ENCODE data around the gene METRNL.

METRNL gene

DNA sequence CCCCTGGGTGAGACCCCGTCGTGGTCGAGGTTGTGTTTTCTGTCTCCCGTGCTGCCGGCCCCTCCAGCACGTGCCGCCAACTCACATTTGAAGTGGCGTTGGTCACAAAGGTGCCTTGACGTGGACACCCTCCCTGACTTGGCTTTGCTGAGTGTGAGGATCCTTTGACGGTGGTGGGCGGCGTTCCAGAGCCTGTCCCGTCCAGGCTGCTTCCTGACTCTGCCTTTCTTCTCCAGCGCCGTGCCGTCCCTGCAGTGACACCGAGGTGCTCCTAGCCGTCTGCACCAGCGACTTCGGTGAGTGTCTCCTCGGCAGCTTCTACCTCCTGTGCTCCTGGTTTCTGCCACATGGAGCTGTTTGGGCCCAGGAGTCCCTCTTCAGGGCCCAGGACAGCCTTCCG, 13.5 kb downstream of the METRNL start:
- Mint-ChIP-seq H3K9me3 (no peaks in the 10 kb centered on the region), H3K27me3 (peaks cover 0 to 1% of the 10 kb centered on the region in 2 donors), H3K4me3 (no peak overlapping the region), H3K36me3 (peaks cover 38 to 49% of the 10 kb centered on the region in 2 donors), H3K4me1 (peaks cover 6 to 13% of the 10 kb centered on the region in 2 donors), H3K27ac (no peak overlapping the region)
- no peak for ATAC-seq (replicated peaks)
- no peak for DNase-seq

DNA sequence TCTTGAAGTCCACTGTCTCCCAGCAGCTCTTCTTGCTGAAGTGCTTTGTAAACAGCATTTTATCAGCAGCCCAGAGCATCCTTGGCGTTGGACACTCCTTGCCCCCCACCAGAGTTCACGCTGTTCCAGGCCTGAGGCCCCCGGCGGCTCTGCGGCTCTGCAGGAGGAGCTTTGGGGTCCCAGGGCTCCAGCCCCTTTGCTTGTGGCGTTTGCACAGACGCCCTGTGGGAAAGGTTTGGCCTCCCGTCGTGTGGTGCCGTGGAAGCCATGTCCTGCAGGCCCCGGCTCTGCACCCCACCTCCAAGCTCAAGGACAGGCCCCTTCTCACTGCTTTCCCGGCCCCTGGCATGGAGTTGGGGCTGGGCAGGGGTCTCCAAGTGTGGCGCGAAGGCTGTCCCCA, 14.1 kb downstream of the METRNL start:
- Mint-ChIP-seq H3K4me1 (peaks cover 9 to 19% of the 10 kb centered on the region in 2 donors), H3K27me3 (peaks cover 0 to 7% of the 10 kb centered on the region in 2 donors), H3K27ac (no peak overlapping the region), H3K4me3 (no peak overlapping the region), H3K36me3 (peaks cover 38 to 49% of the 10 kb centered on the region in 2 donors), H3K9me3 (no peaks in the 10 kb centered on the region)
- DNase-seq (no peak), ATAC-seq (replicated peaks) (no peak)

DNA sequence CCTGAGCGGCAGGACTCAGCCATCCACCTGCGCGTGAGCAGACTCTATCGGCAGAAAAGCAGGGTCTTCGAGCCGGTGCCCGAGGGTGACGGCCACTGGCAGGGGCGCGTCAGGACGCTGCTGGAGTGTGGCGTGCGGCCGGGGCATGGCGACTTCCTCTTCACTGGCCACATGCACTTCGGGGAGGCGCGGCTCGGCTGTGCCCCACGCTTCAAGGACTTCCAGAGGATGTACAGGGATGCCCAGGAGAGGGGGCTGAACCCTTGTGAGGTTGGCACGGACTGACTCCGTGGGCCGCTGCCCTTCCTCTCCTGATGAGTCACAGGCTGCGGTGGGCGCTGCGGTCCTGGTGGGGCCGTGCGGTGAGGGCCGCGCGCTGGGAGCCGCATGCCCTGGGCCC, 14.9 kb downstream of the METRNL start:
- Mint-ChIP-seq H3K4me3 (no peak overlapping the region), H3K27me3 (peaks cover 0 to 10% of the 10 kb centered on the region in 2 donors), H3K27ac (no peak overlapping the region), H3K4me1 (peaks cover 10 to 26% of the 10 kb centered on the region in 2 donors), H3K9me3 (no peaks in the 10 kb centered on the region), H3K36me3 (peaks cover 38 to 46% of the 10 kb centered on the region in 2 donors)
- no peak for ATAC-seq (replicated peaks)
- no peak for DNase-seq

DNA sequence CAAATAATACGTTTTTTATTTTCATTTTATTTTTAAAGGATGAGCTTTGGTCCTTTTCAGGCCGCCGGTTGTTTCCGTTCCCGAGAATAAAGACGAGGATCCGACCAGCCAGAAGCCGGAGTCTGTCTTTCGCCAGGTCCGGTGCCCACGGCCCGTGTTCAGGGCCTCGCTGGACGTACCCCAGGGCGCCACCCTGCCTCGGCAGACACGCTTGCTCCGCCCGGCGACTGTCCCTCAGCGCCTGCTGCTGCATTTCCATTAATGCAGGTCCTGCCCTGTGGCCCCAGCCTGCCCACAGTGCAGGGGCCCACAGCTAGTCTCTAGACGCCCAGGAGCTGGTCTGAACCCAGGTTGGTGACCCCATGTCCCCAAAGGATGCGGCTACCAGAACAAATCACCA, 15.6 kb downstream of the METRNL start:
- H3K9me3 Mint-ChIP-seq = no peaks in the 10 kb centered on the region
- peaks cover 15 to 33% of the 10 kb centered on the region in 2 donors for H3K4me1 Mint-ChIP-seq
- peaks cover 0 to 17% of the 10 kb centered on the region in 2 donors for H3K27me3 Mint-ChIP-seq
- peaks cover 34 to 41% of the 10 kb centered on the region in 2 donors for H3K36me3 Mint-ChIP-seq
- no peak overlapping the region for H3K4me3 Mint-ChIP-seq
- no peak for ATAC-seq (replicated peaks)
- no peak overlapping the region for H3K27ac Mint-ChIP-seq
- no peak for DNase-seq

DNA sequence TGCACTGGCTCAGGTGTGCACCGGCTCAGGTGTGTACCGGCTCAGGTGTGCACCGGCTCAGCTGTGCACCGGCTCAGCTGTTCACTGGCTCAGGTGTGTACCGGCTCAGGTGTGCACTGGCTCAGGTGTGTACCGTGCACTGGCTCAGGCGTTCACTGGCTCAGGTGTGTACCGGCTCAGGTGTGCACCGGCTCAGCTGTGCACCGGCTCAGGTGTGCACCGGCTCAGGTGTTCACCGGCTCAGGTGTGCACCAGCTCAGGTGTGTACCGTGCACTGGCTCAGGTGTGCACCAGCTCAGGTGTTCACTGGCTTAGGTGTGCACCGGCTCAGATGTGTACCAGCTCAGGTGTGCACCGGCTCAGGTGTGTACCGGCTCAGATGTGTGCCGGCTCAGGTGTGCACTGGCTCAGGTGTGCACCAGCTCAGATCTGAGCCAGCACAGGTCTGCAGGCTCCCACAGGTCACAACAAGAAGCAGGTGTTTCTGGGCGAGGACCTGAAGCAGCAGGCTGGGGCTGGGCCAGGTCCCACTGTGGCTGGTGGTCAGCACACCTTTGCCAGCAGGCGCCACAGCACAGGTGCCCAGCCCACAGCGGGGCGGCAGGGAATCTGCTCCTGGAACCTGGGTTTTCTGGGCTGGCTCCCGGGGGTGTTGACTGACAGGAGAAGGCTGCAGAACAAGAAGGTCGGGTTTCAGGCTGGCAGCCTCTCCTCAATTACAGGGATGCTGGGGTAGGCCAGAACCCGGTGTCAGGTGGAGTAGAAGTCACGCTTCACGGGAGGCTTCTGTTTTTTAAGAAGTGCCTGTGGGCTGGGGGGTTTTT, 17.2 kb downstream of the METRNL start:
- H3K36me3 Mint-ChIP-seq = peaks cover 31 to 33% of the 10 kb centered on the region in 2 donors
- no peak overlapping the region for H3K4me3 Mint-ChIP-seq
- H3K4me1 Mint-ChIP-seq = peaks cover 20 to 40% of the 10 kb centered on the region in 2 donors
- no peaks in the 10 kb centered on the region for H3K9me3 Mint-ChIP-seq
- ATAC-seq (replicated peaks) (no peak), DNase-seq (no peak)
- H3K27ac Mint-ChIP-seq = peak overlapping the region; percentile 43
- peaks cover under 1 to 31% of the 10 kb centered on the region in 2 donors for H3K27me3 Mint-ChIP-seq

DNA sequence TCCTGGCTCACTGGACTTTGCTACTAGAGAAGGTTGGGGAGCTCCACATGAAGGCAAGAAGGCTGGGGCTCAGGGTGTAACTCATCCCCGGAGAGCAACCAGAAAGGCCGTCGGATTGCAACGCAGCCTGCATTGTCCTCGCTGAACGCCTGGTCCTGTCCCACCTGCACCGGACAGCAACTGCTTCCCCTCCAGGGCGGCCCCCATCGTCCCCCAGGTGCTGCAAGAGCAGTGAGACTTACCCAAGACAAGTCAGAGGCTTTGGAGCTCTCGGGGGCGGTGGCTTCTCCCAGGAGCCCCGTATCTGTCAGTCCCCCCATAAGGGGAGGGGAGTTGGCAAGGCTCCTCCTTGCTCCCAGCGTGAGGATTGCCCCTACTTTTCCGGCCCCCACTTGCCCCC, 18.4 kb downstream of the METRNL start:
- Mint-ChIP-seq H3K36me3 (peaks cover 25 to 26% of the 10 kb centered on the region in 2 donors), H3K9me3 (no peaks in the 10 kb centered on the region), H3K4me1 (peaks cover 18 to 41% of the 10 kb centered on the region in 2 donors), H3K27ac (no peak overlapping the region), H3K4me3 (no peak overlapping the region), H3K27me3 (peaks cover 4 to 31% of the 10 kb centered on the region in 2 donors)
- DNase-seq = no peak
- no peak for ATAC-seq (replicated peaks)

DNA sequence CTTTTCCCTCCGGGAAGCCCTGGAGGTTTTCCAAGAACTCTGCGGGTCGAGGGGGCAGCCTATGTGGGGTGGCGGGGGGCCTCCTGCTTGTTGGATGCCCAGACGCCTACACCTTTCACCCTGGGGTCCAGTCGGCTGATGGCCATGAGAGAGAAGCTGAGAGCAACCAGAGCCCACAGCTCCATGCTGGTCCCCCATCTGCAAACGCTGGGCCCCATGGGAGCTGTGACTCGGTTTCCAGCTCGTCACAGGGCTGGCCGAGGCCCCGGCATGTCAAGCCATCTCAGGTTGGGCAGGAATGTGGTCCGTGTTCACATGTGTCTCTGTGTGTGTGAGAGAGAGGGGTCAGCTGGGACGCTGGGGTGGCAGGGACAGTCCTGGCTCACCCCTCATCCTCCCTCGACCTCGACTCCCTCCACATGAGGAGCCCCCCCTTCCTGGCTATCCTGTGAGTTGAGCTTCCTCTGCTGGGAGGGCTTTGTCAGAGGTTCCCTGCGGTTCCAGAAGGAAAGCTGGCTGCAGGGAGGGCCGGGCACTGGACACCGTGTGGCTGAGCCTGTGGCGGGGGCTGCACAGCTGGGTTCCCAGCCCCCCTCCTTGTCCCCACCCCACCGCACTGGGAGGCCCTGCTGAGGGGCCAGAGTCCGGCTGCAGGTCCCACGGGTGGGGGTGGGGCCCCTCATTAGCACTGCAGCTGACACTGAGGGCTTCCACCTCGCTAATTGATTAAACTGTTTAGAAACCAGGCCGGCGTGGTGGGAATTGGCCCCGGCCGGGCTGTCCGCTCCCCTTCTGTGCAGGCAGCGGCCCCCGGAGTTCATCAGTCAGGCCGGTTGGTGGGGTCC, 19.1 kb downstream of the METRNL start:
- H3K4me3 Mint-ChIP-seq = no peak overlapping the region
- H3K27me3 Mint-ChIP-seq = peaks cover 4 to 31% of the 10 kb centered on the region in 2 donors
- H3K9me3 Mint-ChIP-seq = no peaks in the 10 kb centered on the region
- ATAC-seq (replicated peaks) (no peak), DNase-seq (no peak)
- H3K4me1 Mint-ChIP-seq = peaks cover 18 to 41% of the 10 kb centered on the region in 2 donors
- peaks cover 22% of the 10 kb centered on the region in 2 donors for H3K36me3 Mint-ChIP-seq
- no peak overlapping the region for H3K27ac Mint-ChIP-seq

DNA sequence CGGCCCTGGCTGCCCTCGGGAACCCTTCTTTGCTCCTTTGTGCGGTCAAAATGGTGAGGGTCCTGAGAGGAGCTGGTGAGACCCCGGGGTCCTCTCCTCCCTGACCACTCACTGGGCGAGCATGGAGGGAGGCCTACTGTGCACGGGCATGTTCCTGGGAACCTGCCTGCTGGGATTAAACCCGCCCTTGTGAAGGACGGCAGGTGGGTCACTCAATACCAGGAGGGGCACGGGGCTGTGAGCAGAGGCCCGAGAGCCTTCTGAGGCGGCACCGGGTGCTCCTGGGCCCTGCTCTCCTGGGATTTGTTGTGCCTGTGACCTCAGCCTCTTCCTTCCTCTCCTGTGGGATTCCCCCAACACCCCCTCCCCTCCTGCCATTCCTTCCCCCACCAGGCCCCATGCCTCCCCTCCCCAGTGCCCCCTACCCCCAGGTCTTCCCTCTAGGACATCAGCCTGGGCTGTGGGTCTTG, 19.7 kb downstream of the METRNL start:
- Mint-ChIP-seq H3K9me3 (no peaks in the 10 kb centered on the region), H3K36me3 (peaks cover 15 to 16% of the 10 kb centered on the region in 2 donors), H3K27ac (no peak overlapping the region), H3K4me3 (peak overlapping the region; percentile 62 to 77), H3K4me1 (peaks cover 21 to 41% of the 10 kb centered on the region in 2 donors), H3K27me3 (peaks cover 4 to 36% of the 10 kb centered on the region in 2 donors)
- DNase-seq (no peak), ATAC-seq (replicated peaks) (peak in 1 of 2 donors; percentile 6)

DNA sequence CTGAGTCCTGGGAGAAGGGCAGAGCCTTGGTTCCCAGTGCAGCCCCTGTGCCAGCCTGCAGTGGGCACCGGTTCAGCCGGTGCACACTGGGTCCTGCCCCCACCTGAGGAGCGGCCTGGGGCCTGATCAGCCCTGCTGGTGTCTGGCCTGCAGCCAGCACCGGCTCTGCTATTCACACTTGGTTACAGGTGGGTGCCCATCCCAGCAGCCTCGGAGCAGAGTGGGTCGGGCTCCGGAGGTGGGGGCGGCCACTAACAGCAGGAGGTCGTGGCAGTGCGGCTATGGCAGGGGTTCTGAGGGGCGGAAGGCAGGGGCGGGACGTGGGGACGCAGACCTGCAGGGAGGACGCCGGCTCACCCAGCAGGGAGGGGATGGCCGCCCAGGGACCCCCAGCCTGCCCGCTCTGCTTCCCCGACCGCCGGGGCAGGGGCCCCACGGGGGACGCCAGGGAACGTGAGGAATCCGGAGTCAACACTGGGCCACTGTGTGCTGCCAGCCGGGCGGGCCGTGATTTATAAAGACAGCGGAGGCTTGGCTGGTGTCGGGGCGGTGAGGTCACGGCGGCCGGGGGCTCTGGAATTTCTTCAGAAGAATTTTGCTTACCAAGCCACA, 20.3 kb downstream of the METRNL start:
- no peak for DNase-seq
- peak; percentile 39 to 50 for ATAC-seq (replicated peaks)
- H3K4me3 Mint-ChIP-seq = peak overlapping the region; percentile 62 to 77

DNA sequence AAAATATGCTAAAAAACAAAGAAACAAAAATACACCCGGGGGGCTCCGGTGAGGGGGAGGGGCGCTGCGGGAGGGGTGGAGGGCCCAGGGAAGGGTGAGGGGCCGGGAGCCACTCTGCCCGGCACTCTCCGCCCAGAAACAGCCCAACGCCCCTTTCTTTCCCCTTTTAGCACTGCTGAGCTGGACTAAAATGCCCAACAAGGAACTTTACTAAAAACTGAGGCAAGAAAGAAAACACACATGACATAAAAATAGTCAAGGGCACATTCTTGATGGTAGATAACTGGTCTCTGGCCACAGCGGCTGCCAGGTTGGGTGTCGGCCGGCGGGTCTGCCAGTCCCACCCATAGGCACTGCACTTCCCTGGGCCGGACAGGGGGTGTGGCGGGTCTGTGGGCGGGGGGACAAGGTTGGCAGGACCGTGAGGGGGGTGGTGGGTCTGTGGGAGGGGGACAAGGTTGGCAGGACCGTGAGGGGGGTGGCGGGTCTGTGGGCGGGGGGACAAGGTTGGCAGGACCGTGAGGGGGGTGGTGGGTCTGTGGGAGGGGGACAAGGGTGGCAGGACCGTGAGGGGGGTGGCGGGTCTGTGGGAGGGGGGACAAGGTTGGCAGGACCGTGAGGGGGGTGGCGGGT, 20.9 kb downstream of the METRNL start:
- H3K27ac Mint-ChIP-seq = no peak overlapping the region
- no peak for DNase-seq
- ATAC-seq (replicated peaks) = no peak
- H3K9me3 Mint-ChIP-seq = no peaks in the 10 kb centered on the region
- peaks cover 10 to 12% of the 10 kb centered on the region in 2 donors for H3K36me3 Mint-ChIP-seq
- no peak overlapping the region for H3K4me3 Mint-ChIP-seq
- H3K4me1 Mint-ChIP-seq = peaks cover 21 to 41% of the 10 kb centered on the region in 2 donors
- H3K27me3 Mint-ChIP-seq = peaks cover 10 to 48% of the 10 kb centered on the region in 2 donors

More for the DNA sequence above, 20.3 kb downstream of the METRNL start:
- H3K4me1 Mint-ChIP-seq = peaks cover 21 to 41% of the 10 kb centered on the region in 2 donors
- H3K27ac Mint-ChIP-seq = peak overlapping the region; percentile 69
- H3K27me3 Mint-ChIP-seq = peaks cover 4 to 42% of the 10 kb centered on the region in 2 donors
- no peaks in the 10 kb centered on the region for H3K9me3 Mint-ChIP-seq
- peaks cover 12 to 13% of the 10 kb centered on the region in 2 donors for H3K36me3 Mint-ChIP-seq

DNA sequence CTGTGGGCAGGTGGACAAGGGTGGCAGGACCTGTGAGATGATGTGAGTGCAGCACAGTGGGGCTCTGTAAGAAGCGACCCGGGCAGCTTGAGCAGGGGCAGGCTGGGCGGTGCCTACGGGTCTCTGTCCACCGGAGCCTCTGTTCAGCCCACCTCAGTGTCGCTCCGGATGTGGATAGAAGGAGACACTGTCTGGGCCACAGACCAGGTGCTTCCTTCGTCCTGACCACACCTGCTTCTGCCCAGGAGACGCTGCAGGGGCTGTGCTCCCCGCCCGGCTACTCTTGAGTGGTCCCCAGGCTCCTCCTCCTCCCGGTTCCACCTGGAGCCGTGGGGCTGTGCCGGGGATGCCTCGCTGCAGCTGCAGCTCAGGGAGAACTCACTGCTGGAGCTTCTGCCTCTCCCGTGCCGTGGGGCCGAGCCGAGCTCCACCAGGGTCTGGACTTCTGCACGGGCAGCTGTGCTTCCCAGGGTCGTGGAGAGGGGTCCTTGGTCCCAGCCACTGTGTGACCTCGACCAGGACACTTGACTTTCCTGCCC, 21.5 kb downstream of the METRNL start:
- peak; percentile 57 to 67 for ATAC-seq (replicated peaks)
- no peak for DNase-seq
- Mint-ChIP-seq H3K4me3 (no peak overlapping the region), H3K27ac (no peak overlapping the region), H3K27me3 (peaks cover 10 to 49% of the 10 kb centered on the region in 2 donors), H3K4me1 (peaks cover 21 to 41% of the 10 kb centered on the region in 2 donors), H3K9me3 (no peaks in the 10 kb centered on the region), H3K36me3 (peaks cover 4 to 7% of the 10 kb centered on the region in 2 donors)

DNA sequence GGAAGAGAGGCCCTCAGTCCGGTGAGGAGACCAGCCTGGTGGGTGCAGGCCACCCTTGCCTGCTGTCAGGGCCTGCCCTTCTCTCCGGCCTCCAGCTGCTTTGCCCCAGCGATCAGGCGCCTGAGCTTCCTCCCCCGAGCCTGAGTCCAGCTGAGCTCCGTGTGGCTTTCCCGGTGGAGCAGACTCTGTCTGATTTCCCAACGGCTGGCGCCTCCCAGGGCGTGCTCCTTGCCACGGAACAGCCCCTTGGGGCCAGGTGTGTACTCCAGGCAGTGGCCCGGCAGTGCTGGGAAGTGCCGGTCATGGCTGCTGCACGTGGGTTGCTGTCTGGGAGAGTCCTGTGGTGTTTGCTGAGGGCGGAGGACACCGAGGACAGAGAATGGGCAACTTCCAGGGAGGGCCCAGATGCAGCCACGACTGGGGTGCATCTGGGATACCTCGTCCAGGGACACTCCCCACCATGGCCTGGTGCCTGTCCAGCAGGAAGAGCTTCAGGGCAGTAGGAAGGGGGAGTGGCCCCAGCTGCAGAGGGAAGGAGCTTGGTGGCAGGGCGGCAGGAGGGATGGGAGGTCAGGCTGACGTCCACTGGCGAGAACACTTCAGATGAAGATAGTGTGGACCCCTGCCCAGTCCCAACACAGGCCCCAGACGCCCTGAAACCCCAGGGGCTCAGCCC, 22.5 kb downstream of the METRNL start:
- no peak overlapping the region for H3K27ac Mint-ChIP-seq
- peaks cover 3 to 4% of the 10 kb centered on the region in 2 donors for H3K36me3 Mint-ChIP-seq
- ATAC-seq (replicated peaks) (no peak), DNase-seq (no peak)
- H3K27me3 Mint-ChIP-seq = peaks cover 12 to 52% of the 10 kb centered on the region in 2 donors
- H3K9me3 Mint-ChIP-seq = no peaks in the 10 kb centered on the region
- peaks cover 21 to 38% of the 10 kb centered on the region in 2 donors for H3K4me1 Mint-ChIP-seq
- H3K4me3 Mint-ChIP-seq = no peak overlapping the region

Data from stimulated activated naive B cell treated with anti-CD40 and anti-IgM and Interleukin-4, amounts not matched to agents 10 μg/mL and 1 μg/mL and 100 μg/mL, for 72 hours (primary cell).